ENCODE data around the gene ZC3H10. TPM values are rescaled to one million over a fixed set of nuclear protein-coding genes. Genes with fewer than 3 reads are reported as not detected.
A peak's percentile ranks its signal among the peaks of the same experiment; 100 is the strongest.
"Not testable (repeated sequence)": the region's sequence is repeated elsewhere in the genome, so short reads cannot be mapped to it uniquely, and the experiment has no call there.

The ZC3H10 gene
- total RNA-seq (10 to 100 TPM in 3 of 9 donors, 1 to 10 TPM in 6; 4.3 to 15.0 (median 8.4) TPM), polyA plus RNA-seq (1 to 10 TPM; 2.2 to 5.5 (median 5.0) TPM)
- long read RNA-seq, donor 1, full-length matches to known transcripts, result 1 of 1 reads
- long read RNA-seq, donor 1, partial matches to known transcripts, result 0 of 1 reads
- long read RNA-seq, donor 1, other reads (novel, unspliced or antisense), result 0 of 1 reads
- long read RNA-seq, donor 2, full-length matches to known transcripts, result 3 of 3 reads
- long read RNA-seq, donor 2, partial matches to known transcripts, result 0 of 3 reads
- long read RNA-seq, donor 2, other reads (novel, unspliced or antisense), result 0 of 3 reads
- long read RNA-seq, donor 3, full-length matches to known transcripts, result 8 of 8 reads
- long read RNA-seq, donor 3, partial matches to known transcripts, result 0 of 8 reads
- long read RNA-seq, donor 3, other reads (novel, unspliced or antisense), result 0 of 8 reads
- long read RNA-seq, donor 4, full-length matches to known transcripts, result 7 of 7 reads
- long read RNA-seq, donor 4, partial matches to known transcripts, result 0 of 7 reads
- long read RNA-seq, donor 4, other reads (novel, unspliced or antisense), result 0 of 7 reads
- long read RNA-seq, donor 5, full-length matches to known transcripts, result 23 of 23 reads
- long read RNA-seq, donor 5, partial matches to known transcripts, result 0 of 23 reads
- long read RNA-seq, donor 5, other reads (novel, unspliced or antisense), result 0 of 23 reads
- long read RNA-seq, donor 6, full-length matches to known transcripts, result 4 of 4 reads
- long read RNA-seq, donor 6, partial matches to known transcripts, result 0 of 4 reads
- long read RNA-seq, donor 6, other reads (novel, unspliced or antisense), result 0 of 4 reads
- long read RNA-seq, donor 7, full-length matches to known transcripts, result 1 of 1 reads
- long read RNA-seq, donor 7, partial matches to known transcripts, result 0 of 1 reads
- long read RNA-seq, donor 7, other reads (novel, unspliced or antisense), result 0 of 1 reads
- long read RNA-seq, donor 8, full-length matches to known transcripts, result 4 of 4 reads
- long read RNA-seq, donor 8, partial matches to known transcripts, result 0 of 4 reads
- long read RNA-seq, donor 8, other reads (novel, unspliced or antisense), result 0 of 4 reads
- long read RNA-seq, donor 9, full-length matches to known transcripts, result 2 of 2 reads
- long read RNA-seq, donor 9, partial matches to known transcripts, result 0 of 2 reads
- long read RNA-seq, donor 9, other reads (novel, unspliced or antisense), result 0 of 2 reads
- long read RNA-seq, donor 10, full-length matches to known transcripts, result 1 of 1 reads
- long read RNA-seq, donor 10, partial matches to known transcripts, result 0 of 1 reads
- long read RNA-seq, donor 10, other reads (novel, unspliced or antisense), result 0 of 1 reads

GRCh38 chr12:56117778-56118687 lies at the start of gene ZC3H10:
TSS of gene ZC3H10 (plus strand) at chr12:56118266. CDS start at chr12:56120563, 2,297 bp downstream.
- TF ChIP-seq POLR2A (IDR thresholded peaks at IDR 0.05) (peak; percentile 78 to 96), CTCF (IDR thresholded peaks at IDR 0.05) (peak; percentile 18 to 56 (median 42))
- Histone ChIP-seq H3K36me3 (replicated peaks in 1 of 2) (peaks cover 0 to 17% of the 10 kb centered on the region in 2 donors), H3K4me1 (replicated peaks in 1 of 2) (peaks cover 31 to 34% of the 10 kb centered on the region in 2 donors), H3K27me3 (no peaks in the 10 kb centered on the region), H3K27ac (peak within 1 kb of the TSS; percentile 89 to 98 (median 96)), H3K9me3 (replicated peaks in 1 of 3) (no peaks in the 10 kb centered on the region), H3K4me3 (peak within 1 kb of the TSS; percentile 29 to 76 (median 58))
- 1% methylated on average over 23 to 61 of the region's 61 CpGs for WGBS, 4 donors
- peak; percentile 98 to 100 (median 99) for DNase-seq
- intact Hi-C loops (cut with DNase I), result no loop called here

- intact Hi-C loops (cut with DNase I), result no loop called here
- no peak overlapping the region for H3K4me3 ChIP-seq
- no peaks in the 10 kb centered on the region for H3K4me1 ChIP-seq (replicated peaks in 1 of 2)
- peak in 5 of 7 donors; percentile 18 to 72 (median 56) for DNase-seq
- H3K36me3 ChIP-seq (replicated peaks in 1 of 2), result no peaks in the 10 kb centered on the region
- H3K27me3 ChIP-seq, result no peaks in the 10 kb centered on the region
- H3K27ac ChIP-seq, result no peak overlapping the region
- 37 to 55% (median 45%) methylated on average over 4 of the region's 4 CpGs for whole genome bisulfite sequencing, 4 donors
- H3K9me3 ChIP-seq (replicated peaks in 1 of 3), result no peaks in the 10 kb centered on the region
- TF ChIP-seq POLR2A (IDR thresholded peaks at IDR 0.05) (no peak), CTCF (IDR thresholded peaks at IDR 0.05) (no peak)
These were observed 46.4 kb upstream of the ZC3H10 start for GRCh38 chr12:56071648-56072047.

- Histone ChIP-seq H3K27ac (no peak overlapping the region), H3K4me3 (no peak overlapping the region), H3K9me3 (replicated peaks in 1 of 3) (no peaks in the 10 kb centered on the region), H3K36me3 (replicated peaks in 1 of 2) (no peaks in the 10 kb centered on the region), H3K4me1 (replicated peaks in 1 of 2) (peaks cover 0 to 3% of the 10 kb centered on the region in 2 donors), H3K27me3 (no peaks in the 10 kb centered on the region)
- no peak for DNase-seq
- WGBS, 4 donors, result 72 to 86% (median 78%) methylated on average over 5 of the region's 5 CpGs
- no peak for TF ChIP-seq POLR2A (IDR thresholded peaks at IDR 0.05)
- intact Hi-C loops (cut with DNase I), result no loop called here
These were observed 43.7 kb upstream of the ZC3H10 start for GRCh38 chr12:56074396-56074795.

GRCh38 chr12:56077966-56078365 lies 40.1 kb upstream of the ZC3H10 start:
- intact Hi-C loops (cut with DNase I); H3K27ac ChIP-seq; H3K27me3 ChIP-seq; H3K4me3 ChIP-seq; H3K9me3 ChIP-seq (replicated peaks in 1 of 3); DNase-seq; H3K36me3 ChIP-seq (replicated peaks in 1 of 2): not testable (repeated sequence)
- 79 to 90% (median 84%) methylated on average over 8 to 9 of the region's 9 CpGs for WGBS, 4 donors
- peaks cover 7 to 11% of the 10 kb centered on the region in 2 donors for H3K4me1 ChIP-seq (replicated peaks in 1 of 2)

Data from adrenal gland (tissue), 19 donors.